ENCODE measurements around the gene TLR1. TPM values are rescaled to one million over a fixed set of nuclear protein-coding genes. Genes with fewer than 3 reads are reported as not detected.

TLR1 gene, protein sequence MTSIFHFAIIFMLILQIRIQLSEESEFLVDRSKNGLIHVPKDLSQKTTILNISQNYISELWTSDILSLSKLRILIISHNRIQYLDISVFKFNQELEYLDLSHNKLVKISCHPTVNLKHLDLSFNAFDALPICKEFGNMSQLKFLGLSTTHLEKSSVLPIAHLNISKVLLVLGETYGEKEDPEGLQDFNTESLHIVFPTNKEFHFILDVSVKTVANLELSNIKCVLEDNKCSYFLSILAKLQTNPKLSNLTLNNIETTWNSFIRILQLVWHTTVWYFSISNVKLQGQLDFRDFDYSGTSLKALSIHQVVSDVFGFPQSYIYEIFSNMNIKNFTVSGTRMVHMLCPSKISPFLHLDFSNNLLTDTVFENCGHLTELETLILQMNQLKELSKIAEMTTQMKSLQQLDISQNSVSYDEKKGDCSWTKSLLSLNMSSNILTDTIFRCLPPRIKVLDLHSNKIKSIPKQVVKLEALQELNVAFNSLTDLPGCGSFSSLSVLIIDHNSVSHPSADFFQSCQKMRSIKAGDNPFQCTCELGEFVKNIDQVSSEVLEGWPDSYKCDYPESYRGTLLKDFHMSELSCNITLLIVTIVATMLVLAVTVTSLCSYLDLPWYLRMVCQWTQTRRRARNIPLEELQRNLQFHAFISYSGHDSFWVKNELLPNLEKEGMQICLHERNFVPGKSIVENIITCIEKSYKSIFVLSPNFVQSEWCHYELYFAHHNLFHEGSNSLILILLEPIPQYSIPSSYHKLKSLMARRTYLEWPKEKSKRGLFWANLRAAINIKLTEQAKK
- total RNA-seq = 1 to 10 TPM; 2.1 to 5.9 TPM

DNA sequence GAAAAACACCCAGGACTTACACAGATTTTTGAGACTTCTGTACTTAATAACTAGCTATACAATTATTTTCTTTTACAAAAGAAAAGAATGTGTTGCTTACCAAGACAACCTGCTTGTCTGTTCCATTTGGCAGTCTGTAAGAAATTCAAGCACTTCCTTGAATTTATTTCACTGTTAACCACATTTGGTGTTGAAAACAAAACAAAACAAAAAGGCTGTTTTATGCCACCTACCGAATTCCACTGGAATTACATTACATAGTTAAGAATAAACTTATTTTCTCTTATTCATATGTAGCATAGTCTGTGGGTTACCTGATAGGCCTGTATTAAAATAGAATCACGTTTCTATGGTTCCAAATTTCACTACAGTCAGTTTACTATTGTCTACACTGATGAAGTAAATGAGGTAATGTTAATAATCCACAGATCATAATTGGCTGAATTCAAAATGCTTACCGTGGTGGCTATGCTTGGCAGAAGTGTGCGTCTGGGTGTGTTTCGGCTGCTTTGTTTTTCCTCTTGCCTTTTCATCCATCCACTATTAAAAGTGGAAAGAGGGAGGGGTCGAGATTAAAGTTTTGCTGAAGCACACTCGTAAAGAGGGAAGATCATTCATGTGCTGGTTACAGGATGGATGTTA lies at the start of gene TLR1:
TLR1 (minus strand) TSS at position 138 of the 642 bp plus-strand sequence. CDS start 5,960 bp downstream, outside the sequence.
- peaks cover 18% of the 10 kb centered on the region for H3K36me3 Mint-ChIP-seq (ENCODE audit: low read depth)
- peak within 1 kb of the TSS; percentile 77 for H3K4me3 Mint-ChIP-seq
- peaks cover 27% of the 10 kb centered on the region for H3K4me1 Mint-ChIP-seq
- peaks cover 8% of the 10 kb centered on the region for H3K9me3 Mint-ChIP-seq
- H3K27ac Mint-ChIP-seq = peak within 1 kb of the TSS; percentile 86
- peak; percentile 48 for ATAC-seq (replicated peaks)
- H3K27me3 Mint-ChIP-seq = no peaks in the 10 kb centered on the region

DNA sequence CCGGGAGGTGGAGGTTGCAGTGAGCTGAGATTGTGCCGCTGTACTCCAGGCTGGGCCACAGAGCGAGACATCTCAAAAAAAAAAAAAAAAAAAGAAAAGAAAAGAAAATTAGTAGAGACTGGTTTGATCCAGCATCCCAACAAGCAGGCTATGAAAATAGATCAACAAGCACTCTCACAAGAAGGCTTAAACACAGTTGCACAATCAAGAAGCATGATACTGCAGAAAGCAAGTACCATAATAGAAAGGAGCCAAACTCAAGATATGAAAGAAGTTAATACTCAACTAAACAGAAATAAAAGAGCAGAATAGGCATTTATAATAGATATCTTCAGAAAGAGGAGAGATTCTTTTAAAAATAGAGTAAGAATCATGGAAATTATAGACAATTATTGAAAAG lies 41.4 kb upstream of the TLR1 start:
- H3K36me3 Mint-ChIP-seq (ENCODE audit: low read depth) = no peaks in the 10 kb centered on the region
- no peak overlapping the region for H3K27ac Mint-ChIP-seq
- no peaks in the 10 kb centered on the region for H3K4me1 Mint-ChIP-seq
- H3K27me3 Mint-ChIP-seq = no peaks in the 10 kb centered on the region
- peaks cover 6% of the 10 kb centered on the region for H3K9me3 Mint-ChIP-seq
- no peak overlapping the region for H3K4me3 Mint-ChIP-seq
- no peak for ATAC-seq (replicated peaks)

DNA sequence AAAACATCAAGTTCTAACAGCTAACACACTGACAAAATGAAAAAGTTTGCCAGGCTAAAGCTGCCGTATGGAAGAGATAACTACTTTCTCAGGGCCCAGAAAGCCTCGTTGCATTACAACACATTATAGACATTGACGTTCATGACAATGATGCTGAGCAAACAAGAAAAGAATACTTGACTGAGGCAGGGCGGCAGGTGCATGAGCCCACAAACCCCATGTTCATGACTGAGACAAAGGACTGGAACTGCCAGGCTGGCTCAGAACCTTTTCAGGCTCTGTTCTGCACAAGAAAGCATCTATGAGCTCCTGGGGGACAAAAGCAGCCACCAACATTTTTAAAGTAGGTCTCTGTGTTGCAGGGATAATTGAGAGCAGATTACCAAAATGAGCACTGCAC lies 38.4 kb upstream of the TLR1 start:
- no peak overlapping the region for H3K27ac Mint-ChIP-seq
- ATAC-seq (replicated peaks) = no peak
- no peaks in the 10 kb centered on the region for H3K27me3 Mint-ChIP-seq
- H3K9me3 Mint-ChIP-seq = no peaks in the 10 kb centered on the region
- H3K36me3 Mint-ChIP-seq (ENCODE audit: low read depth) = no peaks in the 10 kb centered on the region
- no peak overlapping the region for H3K4me3 Mint-ChIP-seq
- H3K4me1 Mint-ChIP-seq = peaks cover 7% of the 10 kb centered on the region

DNA sequence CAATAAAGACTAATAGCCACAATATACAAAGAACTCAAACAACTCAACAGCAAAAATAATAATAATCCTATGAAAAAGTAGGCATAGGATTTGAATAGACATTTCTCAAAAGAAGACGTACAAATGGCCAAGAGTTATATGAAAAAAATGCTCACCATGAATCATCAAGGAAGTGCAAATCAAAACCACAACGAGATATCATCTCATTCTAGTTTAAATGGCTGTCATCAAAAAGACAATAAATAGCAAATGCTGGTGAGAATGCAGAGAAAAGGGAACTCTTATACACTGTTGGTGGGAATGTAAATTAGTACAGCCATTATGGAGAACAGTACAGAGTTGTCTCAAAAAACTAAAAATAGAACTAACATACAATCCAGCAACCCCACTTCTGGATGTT lies 33.3 kb upstream of the TLR1 start:
- H3K4me1 Mint-ChIP-seq = peaks cover 16% of the 10 kb centered on the region
- H3K9me3 Mint-ChIP-seq = peaks cover 15% of the 10 kb centered on the region
- ATAC-seq (replicated peaks) = peak; percentile 43
- no peaks in the 10 kb centered on the region for H3K36me3 Mint-ChIP-seq (ENCODE audit: low read depth)
- no peaks in the 10 kb centered on the region for H3K27me3 Mint-ChIP-seq
- peak overlapping the region; percentile 26 for H3K4me3 Mint-ChIP-seq
- H3K27ac Mint-ChIP-seq = peak overlapping the region; percentile 46

DNA sequence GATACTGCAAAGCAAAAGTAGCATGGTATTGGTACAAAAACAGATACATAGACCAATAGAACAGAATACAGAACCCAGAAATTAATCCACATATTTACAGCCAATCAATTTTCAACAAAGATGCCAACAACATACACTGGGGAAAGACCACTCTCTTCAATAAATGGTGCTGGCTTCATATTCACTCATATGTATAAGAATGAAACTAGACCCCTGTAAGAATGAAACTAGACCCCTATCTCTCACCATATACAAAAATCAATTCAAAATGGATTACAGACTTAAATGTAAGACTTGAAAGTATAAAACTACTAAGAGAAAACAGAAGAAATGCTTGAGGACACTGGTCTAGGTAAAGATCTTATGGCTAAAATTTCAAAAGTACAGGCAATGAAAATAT lies 32.7 kb upstream of the TLR1 start:
- peaks cover 16% of the 10 kb centered on the region for H3K4me1 Mint-ChIP-seq
- H3K36me3 Mint-ChIP-seq (ENCODE audit: low read depth) = no peaks in the 10 kb centered on the region
- peaks cover 15% of the 10 kb centered on the region for H3K9me3 Mint-ChIP-seq
- H3K4me3 Mint-ChIP-seq = peak overlapping the region; percentile 26
- ATAC-seq (replicated peaks) = no peak
- H3K27ac Mint-ChIP-seq = peak overlapping the region; percentile 46
- H3K27me3 Mint-ChIP-seq = no peaks in the 10 kb centered on the region

DNA sequence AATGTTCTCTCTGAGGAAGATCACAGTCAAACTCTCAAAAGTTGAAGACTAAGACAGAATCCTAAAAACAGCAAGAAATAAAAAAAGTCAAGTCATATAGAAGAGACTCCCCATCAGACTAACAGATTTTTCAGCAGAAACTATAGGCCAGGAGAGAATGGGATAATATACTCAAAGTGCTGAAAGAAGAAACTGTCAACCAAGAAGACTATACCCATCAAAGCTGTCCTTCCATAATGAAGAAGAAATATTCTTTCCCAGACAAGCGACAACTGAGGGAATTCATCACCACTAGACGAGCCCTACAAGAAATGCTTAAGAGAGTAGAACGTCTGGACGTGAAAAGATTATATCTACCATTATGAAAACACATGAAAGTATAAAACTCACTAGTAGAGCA lies 30.0 kb upstream of the TLR1 start:
- Mint-ChIP-seq H3K4me3 (no peak overlapping the region), H3K27me3 (no peaks in the 10 kb centered on the region), H3K36me3 (ENCODE audit: low read depth) (no peaks in the 10 kb centered on the region)

DNA sequence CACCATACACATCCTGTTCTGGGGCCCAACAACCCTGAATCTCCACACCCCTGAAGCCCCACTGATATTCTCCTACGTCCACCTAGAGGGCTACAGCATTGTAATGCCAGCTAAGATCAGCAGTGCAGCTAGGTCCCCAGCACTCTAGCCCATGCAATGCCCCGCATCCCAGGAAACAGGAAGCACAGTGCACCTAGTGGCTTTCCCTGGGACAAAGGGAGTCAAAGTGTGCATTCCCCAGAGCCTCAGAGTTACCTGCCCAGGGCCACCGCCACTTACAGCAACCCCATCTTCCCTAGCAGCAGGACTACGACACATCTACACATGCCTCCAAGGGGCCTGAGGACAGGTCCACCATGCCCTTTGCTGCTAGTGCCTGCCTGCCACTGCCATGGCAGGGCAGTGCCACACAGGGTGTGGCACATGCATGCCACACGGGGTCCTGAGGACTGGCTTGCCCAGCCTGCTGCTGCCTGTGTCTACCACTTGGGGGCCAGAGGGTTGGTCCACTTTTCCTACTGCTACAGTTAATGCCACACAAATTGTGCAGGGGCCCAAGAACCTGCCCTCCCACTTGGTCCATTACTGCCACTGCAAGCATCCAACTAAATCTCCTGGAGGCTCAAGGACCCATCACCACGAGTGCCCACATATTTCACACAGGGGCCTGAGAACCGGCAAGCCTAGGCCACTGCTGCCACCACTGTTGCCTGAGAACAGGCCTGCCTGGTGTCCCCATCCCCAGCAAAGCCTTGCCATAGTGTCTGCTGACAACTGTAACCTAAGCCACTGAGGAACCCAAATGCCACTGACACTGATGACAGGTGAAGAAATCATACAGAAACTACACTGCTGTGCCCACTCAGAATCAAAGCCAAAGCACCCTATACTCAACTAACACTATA lies 28.3 kb upstream of the TLR1 start:
- Mint-ChIP-seq H3K4me1 (peaks cover 8% of the 10 kb centered on the region), H3K27me3 (no peaks in the 10 kb centered on the region), H3K27ac (peak overlapping the region; percentile 9), H3K4me3 (no peak overlapping the region), H3K9me3 (peaks cover 15% of the 10 kb centered on the region), H3K36me3 (ENCODE audit: low read depth) (no peaks in the 10 kb centered on the region)
- ATAC-seq (replicated peaks) = no peak

More for the DNA sequence above, 30.0 kb upstream of the TLR1 start:
- Mint-ChIP-seq H3K27ac (no peak overlapping the region), H3K9me3 (peaks cover 15% of the 10 kb centered on the region), H3K4me1 (peaks cover 16% of the 10 kb centered on the region)
- no peak for ATAC-seq (replicated peaks)

DNA sequence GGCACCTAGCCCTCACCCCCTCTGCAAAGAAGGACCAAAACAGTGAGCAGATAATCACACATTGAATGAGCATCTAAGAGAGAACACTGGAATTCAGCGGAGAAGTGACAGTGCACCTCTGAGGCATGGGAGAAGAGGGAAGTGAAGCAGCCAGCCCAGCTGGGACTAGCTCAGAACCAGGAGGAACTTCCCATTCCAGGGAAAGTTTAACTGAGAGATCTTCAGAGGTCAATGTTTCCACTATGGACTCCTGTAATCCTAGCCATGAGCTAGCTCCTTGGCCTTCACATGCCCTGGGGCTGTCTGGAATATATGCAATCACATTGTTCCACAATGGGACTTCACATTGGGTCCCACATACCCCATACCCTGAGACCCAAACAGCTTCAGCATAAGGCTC lies 27.6 kb upstream of the TLR1 start:
- no peak overlapping the region for H3K4me3 Mint-ChIP-seq
- H3K9me3 Mint-ChIP-seq = peaks cover 15% of the 10 kb centered on the region
- no peaks in the 10 kb centered on the region for H3K36me3 Mint-ChIP-seq (ENCODE audit: low read depth)
- ATAC-seq (replicated peaks) = no peak
- no peaks in the 10 kb centered on the region for H3K27me3 Mint-ChIP-seq
- H3K27ac Mint-ChIP-seq = no peak overlapping the region
- H3K4me1 Mint-ChIP-seq = peaks cover 1% of the 10 kb centered on the region

DNA sequence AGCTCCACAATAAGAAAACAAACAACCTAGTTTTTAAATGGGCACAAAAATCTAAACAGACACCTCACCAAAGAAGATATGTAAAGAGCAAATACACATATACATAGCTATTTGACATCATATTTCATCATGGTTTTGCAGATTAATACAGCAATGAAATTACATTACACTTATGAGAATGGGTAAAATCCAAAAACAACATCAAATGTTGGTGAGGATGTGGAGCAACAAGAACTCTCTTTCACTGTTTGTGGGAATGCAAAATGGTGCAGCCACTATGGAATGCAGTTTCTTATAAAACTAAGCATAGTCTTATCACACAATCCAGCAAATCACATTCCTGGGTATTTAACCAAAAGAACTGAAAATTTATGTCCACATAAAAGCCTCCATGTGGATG lies 27.1 kb upstream of the TLR1 start:
- H3K4me1 Mint-ChIP-seq = no peaks in the 10 kb centered on the region
- no peak overlapping the region for H3K4me3 Mint-ChIP-seq
- no peaks in the 10 kb centered on the region for H3K27me3 Mint-ChIP-seq
- H3K36me3 Mint-ChIP-seq (ENCODE audit: low read depth) = no peaks in the 10 kb centered on the region
- H3K27ac Mint-ChIP-seq = no peak overlapping the region
- no peak for ATAC-seq (replicated peaks)
- H3K9me3 Mint-ChIP-seq = peaks cover 15% of the 10 kb centered on the region

DNA sequence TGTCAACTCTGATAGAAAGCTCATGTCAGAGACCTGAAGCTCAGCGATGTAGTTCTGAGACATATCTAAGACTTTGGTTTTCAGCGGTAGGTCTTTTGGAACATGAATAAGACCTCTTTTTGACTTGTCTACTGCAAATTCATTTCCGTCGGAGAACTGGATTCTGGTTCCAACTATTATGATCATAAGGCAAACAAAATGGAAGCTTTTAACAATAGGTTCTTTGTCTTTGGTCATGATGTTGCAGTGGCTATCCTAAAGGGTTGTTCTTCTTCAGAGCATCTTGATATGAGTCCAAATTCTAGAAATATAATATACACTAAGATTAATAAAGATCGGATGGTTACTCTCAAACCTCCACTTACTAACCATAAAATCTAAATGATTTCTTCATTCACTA lies 24.6 kb upstream of the TLR1 start:
- H3K27ac Mint-ChIP-seq = no peak overlapping the region
- no peak for ATAC-seq (replicated peaks)
- no peak overlapping the region for H3K4me3 Mint-ChIP-seq
- no peaks in the 10 kb centered on the region for H3K27me3 Mint-ChIP-seq
- H3K9me3 Mint-ChIP-seq = peaks cover 5% of the 10 kb centered on the region
- no peaks in the 10 kb centered on the region for H3K36me3 Mint-ChIP-seq (ENCODE audit: low read depth)
- no peaks in the 10 kb centered on the region for H3K4me1 Mint-ChIP-seq

DNA sequence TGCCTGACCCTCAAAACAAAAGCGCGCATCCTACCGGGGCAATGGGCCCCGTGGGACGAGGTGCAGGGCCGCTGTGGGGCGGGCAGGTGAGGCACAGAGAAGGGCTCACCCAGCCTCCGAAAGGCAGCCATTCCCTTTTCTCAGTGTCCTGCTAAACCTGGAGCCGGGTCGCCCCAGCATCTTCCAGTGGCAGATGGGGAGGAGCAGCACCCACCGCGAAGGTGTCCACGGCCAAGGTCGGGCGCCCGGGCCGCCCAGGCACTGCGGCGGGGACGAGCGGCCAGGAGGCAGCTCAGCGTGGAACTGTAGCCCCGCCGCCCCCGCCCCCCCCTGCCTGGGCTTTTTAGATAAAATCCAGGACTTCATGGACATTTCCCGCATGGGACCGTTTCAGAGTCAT lies 19.2 kb upstream of the TLR1 start:
- peaks cover 19% of the 10 kb centered on the region for H3K4me1 Mint-ChIP-seq
- no peak overlapping the region for H3K4me3 Mint-ChIP-seq
- no peaks in the 10 kb centered on the region for H3K36me3 Mint-ChIP-seq (ENCODE audit: low read depth)
- peaks cover 16% of the 10 kb centered on the region for H3K9me3 Mint-ChIP-seq
- no peak overlapping the region for H3K27ac Mint-ChIP-seq
- no peaks in the 10 kb centered on the region for H3K27me3 Mint-ChIP-seq
- no peak for ATAC-seq (replicated peaks)

DNA sequence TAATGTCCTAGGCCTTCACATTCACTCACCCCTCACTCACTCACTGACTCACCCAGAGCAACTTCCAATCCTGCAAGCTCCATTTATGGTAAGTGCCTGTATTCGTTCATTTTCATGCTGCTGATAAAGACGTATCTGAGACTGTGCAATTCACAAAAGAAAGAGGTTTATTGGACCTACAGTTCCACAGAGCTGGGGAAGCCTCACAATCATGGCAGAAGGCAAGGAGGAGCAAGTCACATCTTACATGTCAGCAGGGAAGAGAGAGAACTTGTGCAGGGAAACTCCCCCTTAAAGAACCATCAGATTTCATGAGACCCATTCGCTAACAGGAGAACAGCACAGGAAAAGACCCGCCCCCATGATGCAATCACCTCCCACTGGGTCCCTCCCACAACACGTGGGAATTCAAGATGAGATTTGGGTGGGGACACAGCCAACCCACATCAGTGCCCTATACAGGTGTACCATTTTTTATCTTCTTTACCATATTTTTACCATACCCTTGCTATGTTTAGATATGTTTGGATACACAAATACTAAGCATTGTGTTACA lies 18.2 kb upstream of the TLR1 start:
- Mint-ChIP-seq H3K36me3 (ENCODE audit: low read depth) (no peaks in the 10 kb centered on the region), H3K27me3 (no peaks in the 10 kb centered on the region), H3K9me3 (peaks cover 16% of the 10 kb centered on the region), H3K4me1 (peaks cover 19% of the 10 kb centered on the region), H3K27ac (no peak overlapping the region), H3K4me3 (no peak overlapping the region)
- no peak for ATAC-seq (replicated peaks)

DNA sequence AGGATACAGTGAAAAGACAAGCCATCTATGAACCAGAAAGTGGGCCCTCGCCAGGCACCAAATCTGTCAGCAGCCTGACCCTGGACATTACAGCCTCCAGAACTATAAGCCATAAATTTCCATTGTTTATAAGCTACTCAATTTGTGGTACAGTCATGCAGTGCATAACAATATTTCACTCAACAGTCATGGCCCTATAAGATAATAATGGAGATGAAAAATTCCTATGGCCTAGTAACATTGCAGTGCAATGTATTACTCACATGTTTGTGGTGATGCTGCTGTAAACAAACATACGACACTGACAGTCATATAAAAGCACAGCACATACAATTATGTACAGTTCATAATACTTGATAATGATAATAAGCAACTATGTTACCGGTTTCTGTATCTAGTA lies 17.1 kb upstream of the TLR1 start:
- Mint-ChIP-seq H3K4me1 (peaks cover 19% of the 10 kb centered on the region), H3K36me3 (ENCODE audit: low read depth) (no peaks in the 10 kb centered on the region), H3K27ac (no peak overlapping the region), H3K27me3 (no peaks in the 10 kb centered on the region), H3K9me3 (peaks cover 16% of the 10 kb centered on the region), H3K4me3 (no peak overlapping the region)
- ATAC-seq (replicated peaks) = no peak
